NCI-H2227 treated with DMSO at 0.1 percent for 48 hours (cell line): ENCODE results near the gene LMO7.
"Not testable (repeated sequence)": the region's sequence is repeated elsewhere in the genome, so short reads cannot be mapped to it uniquely, and the experiment has no call there.

Experiments used
- DNase-seq: peaks from one replicate; lab custom pipeline; 2025; lab: John Stamatoyannopoulos, UW

LMO7 gene

DNA sequence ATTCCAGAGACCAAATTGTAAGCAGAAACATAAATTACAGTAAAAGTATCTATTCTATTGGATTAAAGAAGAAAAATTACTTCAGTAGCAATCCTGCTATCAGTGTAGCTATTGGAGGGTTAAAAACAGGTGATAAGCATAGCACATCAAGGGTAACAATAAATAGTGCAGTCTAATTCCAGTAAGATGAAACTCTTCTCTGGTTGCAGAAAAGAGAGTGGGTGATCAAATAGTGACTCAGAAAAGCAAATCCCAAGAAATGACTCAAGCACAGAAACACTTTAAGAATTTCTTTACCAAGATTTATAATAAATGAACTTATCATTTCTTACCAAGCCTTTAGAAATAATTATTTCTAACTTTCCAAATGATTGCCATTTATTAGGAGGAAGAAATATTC, 135.7 kb downstream of the LMO7 start:
- no peak for DNase-seq

DNA sequence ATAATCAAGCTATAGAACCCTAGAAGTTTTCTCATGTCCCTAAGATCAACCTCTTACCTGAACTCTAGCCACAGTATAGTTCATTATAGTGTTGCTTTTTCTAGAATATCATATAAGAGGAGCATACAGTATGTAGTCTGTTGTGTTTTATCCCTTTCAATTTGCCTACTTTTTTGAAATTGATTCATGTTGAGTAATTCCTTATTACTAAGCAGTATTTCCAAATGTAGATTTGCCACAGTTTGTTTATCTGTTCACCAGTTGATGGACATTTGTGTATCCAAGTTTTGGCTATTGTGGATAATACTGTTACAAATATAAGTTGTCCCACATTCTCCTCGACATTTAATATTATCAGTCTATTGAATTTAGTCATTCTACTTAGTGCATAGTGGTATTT, 138.0 kb downstream of the LMO7 start:
- no peak for DNase-seq

DNA sequence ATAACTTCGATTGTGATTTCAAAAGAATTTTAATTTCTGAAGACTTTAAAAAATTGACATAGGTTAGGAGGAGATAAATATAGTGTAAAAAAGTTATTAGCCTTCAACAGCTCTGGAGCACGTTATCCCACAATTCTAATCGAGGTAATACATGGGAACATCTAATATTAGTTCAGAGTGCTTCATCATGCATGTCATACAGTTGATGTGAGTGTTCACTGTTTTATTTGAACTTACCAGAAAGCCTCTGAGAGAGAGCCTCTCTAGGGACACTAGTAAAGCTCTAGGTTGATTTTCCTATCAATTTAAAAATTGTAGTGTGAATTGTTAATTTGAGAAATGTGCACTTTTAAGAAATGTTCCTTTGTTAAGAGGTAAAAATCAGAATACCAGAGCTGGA, 140.4 kb downstream of the LMO7 start:
- no peak for DNase-seq

DNA sequence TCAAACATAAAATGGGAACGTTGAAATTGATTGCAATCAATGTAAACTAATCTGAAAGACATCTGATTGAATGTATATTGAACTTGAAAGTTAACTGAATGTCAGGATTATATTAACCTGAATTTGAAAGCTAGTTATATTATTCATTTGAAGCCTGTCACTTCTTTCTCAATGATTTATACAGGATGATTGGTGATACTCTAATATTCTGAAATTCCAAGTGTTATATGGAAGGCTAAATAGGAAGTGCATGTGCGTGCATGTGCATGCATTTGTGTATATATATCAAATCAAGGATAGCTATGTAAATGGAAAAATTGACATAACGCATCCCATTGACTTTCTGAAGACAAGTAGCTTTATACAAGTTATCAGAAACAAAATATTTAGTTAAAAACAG, 143.3 kb downstream of the LMO7 start:
- DNase-seq = no peak

DNA sequence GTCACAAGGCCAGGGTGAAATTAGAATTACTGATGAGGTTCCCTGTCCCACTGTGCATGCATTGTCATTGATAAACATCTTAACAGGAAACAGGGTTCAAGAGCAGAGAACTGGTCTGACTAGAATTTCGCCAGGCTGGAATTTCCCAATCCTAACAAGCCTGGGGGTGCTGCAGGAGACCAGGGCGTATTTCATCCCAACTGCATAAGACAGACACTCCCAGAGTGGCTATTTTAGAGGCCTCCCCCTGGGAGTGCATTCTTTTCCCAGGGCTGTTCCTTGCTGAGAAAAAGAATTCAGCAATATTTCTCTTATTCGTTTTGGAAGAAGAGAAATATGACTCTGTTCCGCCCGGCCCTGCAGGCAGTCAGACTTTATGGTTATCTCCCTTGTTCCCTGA, 144.0 kb downstream of the LMO7 start:
- not testable (repeated sequence) for DNase-seq

DNA sequence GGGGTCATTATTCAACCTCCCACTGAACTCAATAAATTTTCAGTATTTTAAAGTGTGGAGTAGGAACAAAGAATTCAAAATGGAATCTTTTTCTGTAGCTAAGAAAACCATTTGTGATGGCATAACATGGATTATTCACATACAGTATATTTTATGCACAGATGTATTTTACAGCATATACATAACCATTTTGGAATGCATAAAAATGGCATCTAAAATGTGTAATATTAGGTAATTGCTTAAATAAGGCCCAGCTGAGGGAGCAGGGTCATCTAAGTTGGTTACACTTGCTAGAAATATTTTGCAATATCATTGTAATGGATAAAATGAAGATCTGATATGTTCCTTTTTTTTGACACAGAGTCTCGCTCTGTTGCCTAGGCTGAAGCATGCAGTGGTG, 146.9 kb downstream of the LMO7 start:
- DNase-seq = no peak

DNA sequence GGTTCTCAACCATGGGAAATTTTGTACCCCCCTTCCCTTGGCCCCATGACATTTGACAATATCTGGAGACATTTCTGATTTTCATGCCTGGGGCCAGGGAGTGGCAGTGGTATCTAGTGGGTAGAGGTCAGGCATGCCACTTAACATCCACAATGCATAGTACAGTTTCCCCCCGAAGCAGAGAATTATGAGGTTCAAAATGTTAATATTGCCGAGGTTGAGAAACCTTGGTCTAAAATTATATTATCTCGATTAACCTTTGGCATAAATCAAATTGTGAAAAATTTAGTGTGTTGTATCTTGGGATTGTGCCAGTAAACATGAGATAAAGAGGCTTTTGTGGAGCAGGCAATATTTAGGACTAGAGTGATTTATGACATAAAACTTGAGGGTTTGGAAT, 147.9 kb downstream of the LMO7 start:
- DNase-seq = no peak

DNA sequence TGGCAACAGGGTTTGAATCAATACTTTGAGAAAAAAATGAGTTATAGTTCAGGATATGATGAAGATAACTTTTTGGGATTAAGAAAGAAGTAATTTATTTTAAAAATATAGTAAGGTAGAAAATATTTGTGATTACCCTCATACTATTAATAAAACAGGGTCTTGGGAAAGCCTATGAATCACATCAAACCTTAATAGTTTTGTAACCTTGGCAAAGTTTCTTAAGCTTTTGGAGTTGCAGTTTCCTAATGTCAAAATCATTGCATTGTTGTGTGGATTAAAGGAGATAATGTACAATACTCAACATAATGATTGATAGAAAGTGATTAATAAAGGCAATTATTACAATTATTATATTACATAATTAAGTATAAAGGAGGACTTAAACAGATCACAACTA, 149.0 kb downstream of the LMO7 start:
- no peak for DNase-seq

DNA sequence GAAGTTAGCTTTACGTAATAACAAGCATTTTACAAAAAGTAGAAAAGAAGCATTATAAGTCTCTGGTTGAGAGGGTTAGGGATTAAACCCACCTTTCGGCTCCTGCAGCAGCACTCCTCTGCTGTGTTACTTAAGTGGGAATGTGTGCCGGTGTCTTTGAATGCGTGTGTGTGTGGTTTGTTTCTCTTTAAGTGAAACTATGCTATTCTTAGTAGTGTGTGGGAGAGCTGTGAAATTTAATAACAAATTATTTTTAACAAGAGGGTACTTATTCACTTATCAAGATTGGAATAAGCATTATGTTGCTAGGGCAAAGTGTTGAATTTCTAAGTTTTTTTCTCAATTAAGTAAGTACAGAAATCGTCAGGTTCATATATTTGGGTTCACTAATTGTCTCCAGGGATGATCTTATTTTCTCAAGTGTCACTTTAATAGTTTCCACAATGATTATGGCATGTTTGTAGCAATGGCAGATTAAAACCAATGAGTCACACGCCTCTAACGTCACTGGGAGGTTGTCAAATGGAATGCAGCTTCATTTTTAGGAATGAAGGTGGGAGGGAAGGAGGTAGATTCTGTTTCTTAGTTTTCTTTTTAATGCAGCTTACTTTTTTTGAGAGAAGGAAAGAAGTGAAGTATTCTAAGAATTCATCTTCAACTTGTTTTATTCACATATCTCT, 151.3 kb downstream of the LMO7 start:
- no peak for DNase-seq

DNA sequence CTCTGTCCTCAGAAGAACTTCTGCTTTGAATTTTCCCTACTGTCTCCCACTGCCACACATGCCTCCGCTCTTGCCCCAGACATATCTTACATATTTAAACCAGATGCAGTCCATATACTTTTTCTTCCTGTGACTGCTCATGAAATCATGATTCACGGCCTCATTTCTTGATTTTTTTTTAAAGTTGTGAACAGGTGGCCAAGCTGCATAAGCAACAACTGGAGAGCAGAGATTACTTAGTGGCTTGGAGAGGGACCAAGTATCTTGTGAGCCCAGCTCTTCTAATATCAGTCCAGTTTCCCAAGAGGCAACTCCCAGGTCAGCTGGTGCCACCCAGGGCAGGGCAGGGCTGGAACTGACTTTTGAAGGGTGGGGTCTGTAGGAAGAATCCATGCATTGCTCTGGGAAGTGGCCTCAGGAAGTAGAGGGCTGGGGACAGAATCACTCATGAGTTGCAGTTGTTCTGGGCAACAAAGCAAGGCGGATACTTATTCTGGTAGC, 152.4 kb downstream of the LMO7 start:
- no peak for DNase-seq

DNA sequence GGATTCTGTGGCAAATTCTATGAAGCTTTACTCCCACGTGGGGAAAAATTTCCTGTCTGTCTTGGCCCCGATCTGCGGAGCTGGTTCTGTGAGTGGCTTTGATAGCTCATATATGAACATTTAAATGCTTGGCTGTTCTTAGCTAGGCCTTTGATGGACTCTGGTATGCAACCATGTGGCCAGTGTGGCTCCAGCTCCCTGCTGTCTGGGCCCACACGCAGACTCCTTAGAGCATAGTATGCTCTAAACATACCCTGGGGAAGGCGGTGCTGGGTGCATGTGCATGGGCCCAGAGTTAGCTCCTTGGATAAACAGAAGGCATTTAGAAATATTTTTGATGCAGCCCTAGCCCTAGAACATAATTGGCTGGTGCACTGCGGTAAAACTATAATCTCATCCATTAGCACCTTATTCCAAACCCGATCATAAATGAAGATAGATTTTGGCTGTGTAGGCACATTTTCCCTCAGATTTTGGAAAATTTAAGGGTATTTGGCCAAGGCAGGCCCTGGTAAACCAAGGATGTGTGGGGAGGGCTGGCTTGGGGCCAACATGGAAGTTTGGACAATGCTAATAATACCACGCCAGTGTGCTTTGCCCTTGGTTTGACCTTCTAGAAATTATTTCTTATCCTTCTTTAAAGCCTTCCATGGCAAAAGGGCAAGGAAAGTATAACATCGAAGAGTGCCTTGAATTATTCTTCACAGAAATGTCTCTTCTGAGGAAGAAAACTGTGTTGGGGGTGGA, 153.5 kb downstream of the LMO7 start:
- DNase-seq = no peak

DNA sequence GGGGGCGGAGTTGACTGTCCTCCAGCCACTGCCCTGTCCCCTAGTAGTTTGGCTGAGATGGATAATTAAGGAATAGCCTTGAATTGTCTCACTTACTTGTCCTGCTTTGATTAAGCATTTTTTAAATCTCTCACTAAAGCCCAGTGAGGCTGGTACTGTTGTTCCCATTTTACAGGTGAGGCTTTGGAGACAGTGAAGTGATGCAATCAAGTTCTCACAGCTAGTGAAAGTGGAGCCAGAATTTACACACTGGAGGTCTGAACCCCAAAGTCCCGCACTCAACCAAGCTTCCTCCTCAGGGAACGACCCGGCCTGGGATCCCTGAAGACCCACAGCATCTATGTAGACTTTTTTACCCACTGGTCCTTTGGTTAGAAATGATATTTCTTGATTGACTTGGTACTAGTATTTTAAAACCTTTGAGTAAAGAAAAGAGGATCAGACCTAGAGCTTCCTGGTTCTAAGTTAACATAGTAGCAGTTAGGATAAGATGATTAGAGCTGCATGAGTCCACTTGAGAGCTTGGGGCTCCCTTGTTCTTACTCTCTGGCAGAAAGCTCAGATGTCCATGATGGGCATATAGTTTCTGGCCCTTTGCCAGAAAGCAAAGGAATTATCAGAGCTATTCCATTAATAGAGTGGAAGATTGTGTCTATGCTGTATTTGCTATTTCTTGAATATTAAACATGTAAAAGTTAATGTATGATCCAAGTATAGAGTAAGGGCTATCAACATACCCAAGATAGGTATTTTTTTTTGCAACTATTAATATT, 154.3 kb downstream of the LMO7 start:
- no peak for DNase-seq

DNA sequence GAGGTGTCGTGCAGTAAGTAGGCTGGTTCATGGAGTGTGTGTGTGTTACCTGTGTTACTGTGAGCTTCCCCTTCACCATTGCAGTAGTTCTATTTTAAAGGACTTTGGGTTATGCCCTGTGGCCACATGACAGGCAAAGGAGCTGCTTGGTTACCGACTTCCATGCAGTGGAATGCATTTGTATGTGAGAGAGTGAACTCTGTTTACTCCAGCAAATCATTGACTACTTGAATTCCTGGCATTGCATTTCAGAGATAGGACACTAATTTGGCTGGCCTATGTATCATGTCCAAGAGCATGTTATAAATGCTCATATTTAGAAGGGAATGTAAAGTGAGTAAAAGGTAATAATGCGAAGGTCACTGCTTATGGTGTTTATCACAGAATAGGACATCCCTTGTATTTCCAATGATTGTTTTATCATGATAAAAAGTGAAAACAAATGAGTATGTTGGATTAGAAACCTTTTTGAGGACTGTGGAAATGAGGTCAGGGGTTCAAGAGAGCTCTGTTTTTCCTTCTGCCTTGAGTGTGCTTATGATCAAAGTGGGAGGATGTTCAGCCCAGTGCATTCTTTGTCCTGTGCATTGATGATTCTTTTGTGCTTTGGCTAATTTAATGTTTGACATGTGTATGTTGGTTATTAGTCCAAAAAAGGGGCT, 156.5 kb downstream of the LMO7 start:
- DNase-seq = no peak

DNA sequence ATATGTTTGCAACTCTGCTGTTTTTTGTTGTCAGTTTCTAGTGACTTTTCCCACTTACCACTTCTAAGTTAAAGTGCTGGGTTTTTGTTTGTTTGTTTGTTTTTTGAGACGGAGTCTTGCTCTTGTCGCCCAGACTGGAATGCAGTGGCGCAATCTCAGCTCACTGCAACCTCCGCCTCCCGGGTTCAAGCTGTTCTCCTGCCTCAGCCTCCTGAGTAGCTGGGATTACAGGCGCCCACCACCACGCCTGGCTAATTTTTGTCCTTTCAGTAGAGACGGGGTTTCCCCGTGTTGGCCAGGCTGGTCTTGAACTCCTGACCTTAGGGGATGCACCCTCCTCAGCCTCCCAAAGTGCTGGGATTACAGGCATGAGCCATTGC, 157.0 kb downstream of the LMO7 start:
- DNase-seq = not testable (repeated sequence)

DNA sequence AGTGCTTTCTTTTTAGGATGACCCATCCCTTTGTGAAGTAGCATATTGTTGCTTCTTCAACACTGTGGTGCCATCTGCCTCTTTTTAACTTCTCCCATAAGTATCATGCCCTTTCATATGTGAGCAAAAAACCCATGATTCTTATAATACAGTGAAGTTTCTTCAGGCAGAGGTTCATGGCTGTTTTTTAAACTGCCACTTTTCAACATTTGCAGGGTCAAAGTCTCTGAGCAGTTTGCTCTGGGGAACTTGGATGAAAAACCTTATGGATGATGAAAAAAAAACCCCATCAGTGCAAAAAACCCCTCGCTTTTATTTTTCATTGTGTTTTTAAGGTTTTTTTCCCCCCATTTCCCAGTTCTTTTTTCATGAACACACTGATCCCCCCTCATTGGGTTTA, 158.5 kb downstream of the LMO7 start:
- DNase-seq = no peak

DNA sequence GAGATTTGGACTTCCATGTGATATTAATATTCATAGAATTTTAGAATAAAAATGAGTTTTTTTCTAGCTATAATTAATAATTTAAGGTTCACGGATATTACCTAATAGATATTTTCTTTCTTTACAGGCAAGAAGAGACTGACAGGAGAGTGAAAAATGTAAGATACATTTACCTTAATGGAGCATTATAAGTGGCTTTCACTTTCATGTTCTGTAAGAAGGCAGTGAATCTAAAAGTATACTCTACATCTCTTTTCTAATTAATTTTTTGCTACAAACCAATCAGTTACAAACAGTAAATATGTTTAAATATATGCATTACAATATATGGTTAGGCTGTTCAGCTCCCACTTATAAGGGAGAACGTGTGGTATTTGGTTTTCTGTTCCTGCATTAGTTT, 159.1 kb downstream of the LMO7 start:
- DNase-seq = no peak

DNA sequence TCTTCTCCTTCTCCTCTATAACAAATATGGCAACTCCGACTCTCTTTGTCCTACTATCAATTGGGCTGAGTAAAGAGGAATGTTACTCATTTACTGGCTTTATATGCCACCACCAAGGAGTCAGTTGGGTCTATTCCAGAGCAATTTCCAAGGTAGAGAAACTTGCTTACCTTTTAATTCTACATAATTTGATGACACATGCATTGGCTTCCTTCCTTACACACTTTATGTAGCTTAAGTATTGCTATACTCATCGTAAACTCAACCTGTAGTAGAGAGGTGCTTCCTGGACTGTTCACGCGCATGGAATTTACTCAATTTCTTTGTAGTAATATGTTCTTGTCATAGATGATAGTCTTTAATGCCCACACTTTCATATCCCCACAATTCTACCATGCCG, 160.7 kb downstream of the LMO7 start:
- no peak for DNase-seq

DNA sequence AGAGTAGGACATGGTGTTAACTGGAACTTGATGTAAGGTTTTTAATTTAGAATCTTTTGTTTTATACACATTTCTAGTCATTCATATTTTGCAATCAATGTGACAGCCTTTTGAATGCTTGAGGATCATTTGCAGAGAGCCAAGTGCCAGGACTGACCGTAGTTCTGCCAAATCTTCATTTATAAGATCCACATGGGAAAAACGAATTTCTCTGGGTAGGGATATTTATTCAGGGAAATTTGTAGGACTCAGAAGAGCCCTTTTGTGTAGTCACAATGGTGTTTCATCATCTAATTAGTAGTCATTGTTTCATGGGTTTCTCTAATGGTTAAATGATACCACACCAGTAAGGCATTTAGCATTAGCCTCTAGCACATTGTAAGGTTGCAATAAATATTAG, 161.1 kb downstream of the LMO7 start:
- DNase-seq = no peak

DNA sequence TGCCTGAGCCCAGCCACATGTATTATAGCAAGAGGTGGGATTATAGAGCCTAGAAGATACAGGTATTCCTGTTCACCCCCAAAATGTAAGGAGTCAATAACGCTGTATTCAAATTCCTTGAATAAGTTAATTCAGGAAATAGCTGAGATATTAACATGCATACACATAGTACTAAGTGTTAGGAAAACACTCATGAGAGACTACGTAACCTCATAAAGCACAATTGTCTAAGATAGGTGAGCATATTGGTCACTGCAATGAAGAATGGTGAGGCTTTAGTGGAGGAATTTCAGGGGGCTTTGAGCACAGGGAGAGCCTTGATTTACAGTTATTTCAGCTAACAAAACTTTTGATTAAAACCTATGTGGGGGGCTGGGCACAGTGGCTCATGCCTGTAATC, 161.6 kb downstream of the LMO7 start:
- DNase-seq = no peak

DNA sequence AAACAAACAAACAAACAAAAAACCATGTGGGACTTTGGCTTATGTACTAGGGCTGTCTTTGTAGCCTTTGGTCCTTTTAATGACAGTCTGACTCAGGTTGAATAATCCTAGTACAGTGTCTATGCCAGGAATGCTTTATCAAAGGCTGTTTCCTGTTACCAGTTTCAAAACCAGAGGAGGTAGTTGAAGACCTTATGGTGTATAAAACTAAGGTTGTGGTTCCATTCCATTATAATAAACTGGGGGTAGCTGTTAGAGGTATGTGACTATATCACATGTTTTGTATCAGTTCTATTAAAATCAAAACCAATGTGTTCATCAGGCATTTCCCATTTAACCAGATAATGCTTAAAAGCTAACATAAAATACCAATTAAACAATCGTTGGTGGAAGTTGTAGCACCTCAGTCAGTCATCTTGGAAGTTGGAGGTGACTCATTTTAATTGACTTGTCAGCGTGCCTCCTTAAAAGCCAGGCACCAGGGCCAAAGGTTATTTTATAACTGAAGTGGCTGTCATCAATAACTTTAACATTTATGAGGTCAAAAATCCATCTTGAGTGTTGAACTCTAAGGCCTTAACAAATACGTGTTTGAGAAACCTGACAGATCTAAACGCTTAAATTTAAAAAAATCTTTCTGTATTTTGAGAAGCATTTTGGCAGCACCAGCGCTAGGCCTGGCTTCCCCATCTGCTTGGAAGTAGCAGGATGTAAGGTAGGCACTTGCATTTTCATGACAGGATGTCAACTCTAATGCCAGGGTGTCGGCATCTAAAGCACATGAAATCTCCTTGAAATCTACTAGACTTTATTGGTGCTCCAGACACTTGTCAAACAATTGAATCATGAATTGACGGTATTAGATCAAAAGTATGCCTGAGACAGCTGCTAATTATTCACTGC, 162.5 kb downstream of the LMO7 start:
- DNase-seq = no peak

DNA sequence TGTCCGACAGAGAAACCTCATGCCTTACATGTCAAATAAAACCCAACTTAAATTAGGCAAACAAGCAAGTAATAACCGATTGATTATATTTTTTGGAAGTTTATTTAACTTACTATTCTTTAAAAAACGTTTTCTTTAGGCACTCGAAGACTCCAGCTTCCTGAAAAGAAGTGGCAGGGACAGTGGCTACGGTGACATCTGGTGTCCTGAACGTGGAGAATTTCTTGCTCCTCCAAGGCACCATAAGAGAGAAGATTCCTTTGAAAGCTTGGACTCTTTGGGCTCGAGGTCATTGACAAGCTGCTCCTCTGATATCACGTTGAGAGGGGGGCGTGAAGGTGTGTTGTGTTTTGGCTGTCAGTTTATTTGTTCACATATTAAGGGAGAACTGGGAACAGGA, 164.4 kb downstream of the LMO7 start:
- no peak for DNase-seq
